ENCODE data around the gene BRD4.
A peak's percentile ranks its signal among the peaks of the same experiment; 100 is the strongest.

Gene BRD4

GRCh38 chr19:15286688-15287365 lies 45.5 kb downstream of the BRD4 start:
- no peak for DNase-seq (ENCODE audit: low read depth)
- TF ChIP-seq, protein P1, sequence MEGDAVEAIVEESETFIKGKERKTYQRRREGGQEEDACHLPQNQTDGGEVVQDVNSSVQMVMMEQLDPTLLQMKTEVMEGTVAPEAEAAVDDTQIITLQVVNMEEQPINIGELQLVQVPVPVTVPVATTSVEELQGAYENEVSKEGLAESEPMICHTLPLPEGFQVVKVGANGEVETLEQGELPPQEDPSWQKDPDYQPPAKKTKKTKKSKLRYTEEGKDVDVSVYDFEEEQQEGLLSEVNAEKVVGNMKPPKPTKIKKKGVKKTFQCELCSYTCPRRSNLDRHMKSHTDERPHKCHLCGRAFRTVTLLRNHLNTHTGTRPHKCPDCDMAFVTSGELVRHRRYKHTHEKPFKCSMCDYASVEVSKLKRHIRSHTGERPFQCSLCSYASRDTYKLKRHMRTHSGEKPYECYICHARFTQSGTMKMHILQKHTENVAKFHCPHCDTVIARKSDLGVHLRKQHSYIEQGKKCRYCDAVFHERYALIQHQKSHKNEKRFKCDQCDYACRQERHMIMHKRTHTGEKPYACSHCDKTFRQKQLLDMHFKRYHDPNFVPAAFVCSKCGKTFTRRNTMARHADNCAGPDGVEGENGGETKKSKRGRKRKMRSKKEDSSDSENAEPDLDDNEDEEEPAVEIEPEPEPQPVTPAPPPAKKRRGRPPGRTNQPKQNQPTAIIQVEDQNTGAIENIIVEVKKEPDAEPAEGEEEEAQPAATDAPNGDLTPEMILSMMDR (IDR thresholded peaks at IDR 0.05; ENCODE audit: insufficient read depth, low read depth, low read length, missing control alignments), result no peak
- no peak overlapping the region for H3K4me3 ChIP-seq (ENCODE audit: low read length)

GRCh38 chr19:15285896-15286591 lies 46.3 kb downstream of the BRD4 start:
- TF ChIP-seq, protein P1 (IDR thresholded peaks at IDR 0.05; ENCODE audit: insufficient read depth, low read depth, low read length, missing control alignments), result no peak
- H3K4me3 ChIP-seq (ENCODE audit: low read length), result no peak overlapping the region
- DNase-seq (ENCODE audit: low read depth), result no peak

DNA sequence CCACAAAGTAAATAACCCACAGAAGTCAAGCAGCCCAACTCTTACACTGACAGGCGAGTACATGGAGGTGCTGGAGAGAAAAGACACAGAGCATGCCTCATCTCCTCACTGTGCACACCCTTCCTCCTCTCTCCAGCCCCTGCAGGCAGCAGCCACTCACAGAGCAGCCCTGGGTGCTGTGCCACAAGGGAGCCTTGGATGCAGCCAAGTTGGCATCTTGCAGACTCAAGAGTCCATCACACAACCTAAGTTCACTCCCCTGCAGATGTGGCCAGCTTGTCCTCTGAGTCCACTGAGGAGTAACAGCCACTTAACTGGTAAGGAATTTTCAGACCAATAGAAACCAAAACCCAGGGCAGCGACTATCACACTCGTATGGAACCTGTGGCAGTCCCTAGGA lies 47.4 kb downstream of the BRD4 start:
- H3K4me3 ChIP-seq (ENCODE audit: low read length), result no peak overlapping the region
- TF ChIP-seq, protein P1 (IDR thresholded peaks at IDR 0.05; ENCODE audit: insufficient read depth, low read depth, low read length, missing control alignments), result no peak
- DNase-seq (ENCODE audit: low read depth), result no peak

DNA sequence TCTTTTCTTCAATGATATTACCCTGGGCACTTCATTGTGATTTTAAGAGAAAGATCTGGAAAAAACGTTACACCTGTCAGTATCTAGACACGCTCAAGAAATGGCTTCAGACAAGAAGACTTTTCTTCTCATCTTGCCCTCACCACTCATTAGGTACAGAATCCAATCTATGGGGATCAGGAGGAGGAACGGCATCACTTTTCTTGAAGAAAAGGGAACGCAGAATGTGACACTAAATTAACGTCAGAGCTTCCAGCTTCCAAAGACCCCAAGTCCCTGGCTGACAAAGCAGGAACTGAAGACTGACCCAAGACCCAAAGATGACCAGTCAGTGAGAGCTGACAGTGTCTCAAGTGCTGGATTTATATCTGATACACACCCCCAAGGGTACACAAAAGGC lies 48.2 kb downstream of the BRD4 start:
- no peak overlapping the region for H3K4me3 ChIP-seq (ENCODE audit: low read length)
- TF ChIP-seq, protein P1 (IDR thresholded peaks at IDR 0.05; ENCODE audit: insufficient read depth, low read depth, low read length, missing control alignments), result no peak
- DNase-seq (ENCODE audit: low read depth), result no peak

DNA sequence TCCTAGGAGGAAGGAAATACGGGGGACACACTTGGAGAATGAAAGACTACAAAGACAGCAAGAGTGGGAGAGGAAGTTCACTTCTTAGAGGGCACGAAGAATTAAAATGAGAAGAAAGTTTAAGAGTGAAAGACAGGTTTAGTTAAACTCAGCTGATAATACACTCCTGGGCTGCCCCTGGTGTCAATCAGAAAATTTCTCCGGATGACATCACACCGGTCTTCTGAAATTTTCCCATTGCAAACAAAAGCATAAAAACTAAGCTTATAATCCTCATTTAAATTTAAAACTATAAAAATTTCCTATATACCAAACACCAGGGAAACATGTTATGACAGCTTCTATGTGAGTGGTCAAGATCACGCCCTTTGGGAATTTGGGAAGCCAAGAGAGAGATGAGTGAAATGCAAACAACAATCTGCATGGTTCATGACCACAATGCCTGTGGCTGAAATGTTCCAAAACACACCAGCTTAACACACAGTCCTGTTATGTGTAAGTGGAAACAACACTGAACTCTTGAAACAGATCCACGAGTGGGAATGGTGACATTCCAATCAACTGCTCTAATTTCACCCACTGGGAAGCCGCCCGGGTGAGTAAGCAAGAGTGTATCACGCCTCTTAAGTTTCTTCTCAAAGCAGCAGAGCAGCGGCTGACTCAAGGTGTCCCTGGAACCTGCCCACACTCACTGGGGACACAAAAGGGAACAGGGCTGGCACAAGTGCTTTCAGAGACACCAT lies 49.0 kb downstream of the BRD4 start:
- peak; percentile 68 for DNase-seq (ENCODE audit: low read depth)
- TF ChIP-seq, protein P1 (IDR thresholded peaks at IDR 0.05; ENCODE audit: insufficient read depth, low read depth, low read length, missing control alignments), result no peak

DNA sequence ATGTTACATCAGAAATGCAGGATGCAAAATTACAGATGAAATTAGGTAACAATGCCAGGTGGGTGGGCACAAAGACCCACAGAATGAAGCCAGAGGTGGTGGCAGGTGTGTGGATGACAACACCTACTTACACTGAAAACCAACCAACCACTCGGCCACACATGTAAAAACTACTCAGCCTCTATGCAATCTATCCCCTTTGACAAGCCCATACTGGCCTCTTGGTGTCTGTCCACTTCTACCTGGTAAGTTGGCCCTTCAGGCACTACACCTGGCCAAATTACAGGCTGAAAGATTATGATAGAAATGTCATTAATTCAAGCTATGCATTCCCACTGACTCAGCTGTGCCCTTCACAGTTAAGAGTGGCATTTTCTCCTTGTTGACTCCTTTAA lies 50.0 kb downstream of the BRD4 start:
- H3K4me3 ChIP-seq (ENCODE audit: low read length), result no peak overlapping the region
- peak; percentile 87 for DNase-seq (ENCODE audit: low read depth)
- TF ChIP-seq, protein P1 (IDR thresholded peaks at IDR 0.05; ENCODE audit: insufficient read depth, low read depth, low read length, missing control alignments), result no peak

More for the DNA sequence above, 49.0 kb downstream of the BRD4 start:
- no peak overlapping the region for H3K4me3 ChIP-seq (ENCODE audit: low read length)

Data from epithelial cell of esophagus (primary cell).